OCI-LY3 (cell line): ENCODE data around the gene PABPN1.

Experiments used
- EZH2phosphoT487 ChIP-seq: fragments of 200-600 bp; shearing (Covaris generic); IDR thresholded peaks from 2 replicates; pipeline ENCODE4 v1.6.1; 2018; ENCODE audit warnings: antibody characterized with exemption, mixed run types, low read depth
- TF ChIP-seq, protein P1 (sequence below): fragments of 200-600, 300-600 bp; sonication (generic); IDR thresholded peaks from 2 replicates; pipeline ENCODE4 v1.5.1; 2014; ENCODE audit warnings: antibody characterized with exemption, low read length, low read depth

DNA sequence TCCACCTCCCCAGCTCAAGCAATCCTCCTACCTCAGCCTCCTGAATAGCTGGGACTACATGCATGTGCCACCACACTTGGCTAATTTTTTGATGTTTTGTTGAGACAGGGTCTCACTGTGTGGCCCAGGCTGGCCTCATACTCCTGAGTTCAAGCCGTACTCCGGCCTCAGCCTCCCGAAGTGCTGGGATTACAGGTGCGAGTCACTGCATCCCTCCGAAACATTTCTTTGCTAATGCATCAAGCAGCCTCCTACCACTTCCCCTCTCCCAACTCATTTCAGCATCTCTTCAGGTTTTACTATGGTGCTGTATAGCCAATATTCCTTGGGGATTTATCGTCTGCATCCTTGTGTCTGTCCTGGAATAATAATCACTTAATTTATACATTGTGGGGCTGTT is 33.7 kb downstream of the PABPN1 start:
- TF ChIP-seq, protein P1, sequence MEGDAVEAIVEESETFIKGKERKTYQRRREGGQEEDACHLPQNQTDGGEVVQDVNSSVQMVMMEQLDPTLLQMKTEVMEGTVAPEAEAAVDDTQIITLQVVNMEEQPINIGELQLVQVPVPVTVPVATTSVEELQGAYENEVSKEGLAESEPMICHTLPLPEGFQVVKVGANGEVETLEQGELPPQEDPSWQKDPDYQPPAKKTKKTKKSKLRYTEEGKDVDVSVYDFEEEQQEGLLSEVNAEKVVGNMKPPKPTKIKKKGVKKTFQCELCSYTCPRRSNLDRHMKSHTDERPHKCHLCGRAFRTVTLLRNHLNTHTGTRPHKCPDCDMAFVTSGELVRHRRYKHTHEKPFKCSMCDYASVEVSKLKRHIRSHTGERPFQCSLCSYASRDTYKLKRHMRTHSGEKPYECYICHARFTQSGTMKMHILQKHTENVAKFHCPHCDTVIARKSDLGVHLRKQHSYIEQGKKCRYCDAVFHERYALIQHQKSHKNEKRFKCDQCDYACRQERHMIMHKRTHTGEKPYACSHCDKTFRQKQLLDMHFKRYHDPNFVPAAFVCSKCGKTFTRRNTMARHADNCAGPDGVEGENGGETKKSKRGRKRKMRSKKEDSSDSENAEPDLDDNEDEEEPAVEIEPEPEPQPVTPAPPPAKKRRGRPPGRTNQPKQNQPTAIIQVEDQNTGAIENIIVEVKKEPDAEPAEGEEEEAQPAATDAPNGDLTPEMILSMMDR = no peak
- no peak for TF ChIP-seq EZH2phosphoT487
